Neural progenitor cell (in vitro differentiated cells): ENCODE data around the gene RAI1.

Experiments
- EZH2 ChIP-seq: fragments of 200-600 bp; sonication (generic); IDR thresholded peaks from 2 replicates; pipeline ENCODE4 v1.6.1; 2017; ENCODE audit warnings: antibody characterized with exemption, mild to moderate bottlenecking, moderate library complexity
- EZH2phosphoT487 ChIP-seq: fragments of 200-600 bp; sonication (generic); IDR thresholded peaks from 2 replicates; pipeline ENCODE4 v1.6.1; 2017; ENCODE audit warnings: antibody characterized with exemption
- TF ChIP-seq, protein P1 (sequence below): fragments of 200-600 bp; sonication (generic); IDR thresholded peaks from 2 replicates; pipeline ENCODE4 v1.5.1; 2017; ENCODE audit warnings: antibody characterized with exemption, mild to moderate bottlenecking

DNA sequence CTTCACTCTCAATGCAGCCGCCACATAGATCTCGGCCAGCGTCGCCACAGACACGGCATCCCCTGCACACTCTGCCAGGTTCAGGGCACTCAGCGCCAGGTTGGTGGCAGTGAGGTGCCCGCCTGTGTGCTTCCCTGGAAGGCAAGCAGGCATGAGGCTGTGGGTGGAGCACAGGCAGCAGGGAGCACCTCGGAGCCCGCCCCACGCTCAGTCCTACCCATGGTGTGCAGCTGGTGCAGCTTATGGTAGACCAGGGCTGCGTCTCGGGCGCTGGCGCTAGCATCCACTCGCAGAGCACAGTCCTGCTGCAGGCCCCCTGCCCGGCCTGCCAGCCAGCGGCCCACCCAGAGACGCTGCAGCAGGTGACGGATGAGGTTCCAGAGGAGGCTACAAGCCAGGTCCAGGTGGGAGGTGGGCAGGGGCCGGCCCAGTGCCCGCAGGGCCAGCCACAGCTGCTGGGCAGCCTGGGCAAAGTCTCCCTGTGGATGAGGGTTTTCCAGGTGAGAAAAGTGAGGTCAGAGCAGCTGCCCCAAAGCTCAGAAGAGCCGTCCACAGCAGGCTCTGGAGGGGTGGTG is 135.1 kb downstream of the RAI1 start:
- TF ChIP-seq, protein P1, sequence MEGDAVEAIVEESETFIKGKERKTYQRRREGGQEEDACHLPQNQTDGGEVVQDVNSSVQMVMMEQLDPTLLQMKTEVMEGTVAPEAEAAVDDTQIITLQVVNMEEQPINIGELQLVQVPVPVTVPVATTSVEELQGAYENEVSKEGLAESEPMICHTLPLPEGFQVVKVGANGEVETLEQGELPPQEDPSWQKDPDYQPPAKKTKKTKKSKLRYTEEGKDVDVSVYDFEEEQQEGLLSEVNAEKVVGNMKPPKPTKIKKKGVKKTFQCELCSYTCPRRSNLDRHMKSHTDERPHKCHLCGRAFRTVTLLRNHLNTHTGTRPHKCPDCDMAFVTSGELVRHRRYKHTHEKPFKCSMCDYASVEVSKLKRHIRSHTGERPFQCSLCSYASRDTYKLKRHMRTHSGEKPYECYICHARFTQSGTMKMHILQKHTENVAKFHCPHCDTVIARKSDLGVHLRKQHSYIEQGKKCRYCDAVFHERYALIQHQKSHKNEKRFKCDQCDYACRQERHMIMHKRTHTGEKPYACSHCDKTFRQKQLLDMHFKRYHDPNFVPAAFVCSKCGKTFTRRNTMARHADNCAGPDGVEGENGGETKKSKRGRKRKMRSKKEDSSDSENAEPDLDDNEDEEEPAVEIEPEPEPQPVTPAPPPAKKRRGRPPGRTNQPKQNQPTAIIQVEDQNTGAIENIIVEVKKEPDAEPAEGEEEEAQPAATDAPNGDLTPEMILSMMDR, result no peak
- TF ChIP-seq EZH2, result no peak
- TF ChIP-seq EZH2phosphoT487, result no peak
